PFSK-1 (cell line): ENCODE results near the gene TSPAN3.

Experiments used
- FOXP2 ChIP-seq: optimal IDR thresholded peaks from 2 replicates; pipeline ENCODE3; 2011; ENCODE audit warnings: borderline replicate concordance, control low read depth, inconsistent platforms; ENCODE audit not compliant: insufficient read depth; ENCODE audit errors: extremely low read length, extremely low read depth
- POLR2AphosphoS5 ChIP-seq: IDR thresholded peaks from 2 replicates; pipeline ENCODE4 v1.6.1; 2012; ENCODE audit warnings: low read depth, mild to moderate bottlenecking, control low read depth, low read length, moderate library complexity
- SIN3A ChIP-seq: IDR thresholded peaks from 2 replicates; pipeline ENCODE4 v1.6.1; 2012; ENCODE audit warnings: mild to moderate bottlenecking, low read length, moderate library complexity, borderline replicate concordance; ENCODE audit not compliant: insufficient read depth
- TAF1 ChIP-seq: IDR thresholded peaks from 2 replicates; pipeline ENCODE4 v1.6.1; 2012; ENCODE audit warnings: low read length, control low read depth, borderline replicate concordance; ENCODE audit not compliant: insufficient read depth
- TF ChIP-seq, protein P1 (sequence below), 2 experiments: IDR thresholded peaks; 2 replicates each; pipeline versions ENCODE4 v1.6.1 to v1.8.0; 2011 to 2012; ENCODE audit warnings: low read depth in 2 of 2, low read length in 2 of 2, control low read depth in 1 of 2, inconsistent platforms in 1 of 2, mild to moderate bottlenecking in 1 of 2, moderate library complexity in 1 of 2; ENCODE audit not compliant: insufficient read depth in 1 of 2

Gene TSPAN3

DNA sequence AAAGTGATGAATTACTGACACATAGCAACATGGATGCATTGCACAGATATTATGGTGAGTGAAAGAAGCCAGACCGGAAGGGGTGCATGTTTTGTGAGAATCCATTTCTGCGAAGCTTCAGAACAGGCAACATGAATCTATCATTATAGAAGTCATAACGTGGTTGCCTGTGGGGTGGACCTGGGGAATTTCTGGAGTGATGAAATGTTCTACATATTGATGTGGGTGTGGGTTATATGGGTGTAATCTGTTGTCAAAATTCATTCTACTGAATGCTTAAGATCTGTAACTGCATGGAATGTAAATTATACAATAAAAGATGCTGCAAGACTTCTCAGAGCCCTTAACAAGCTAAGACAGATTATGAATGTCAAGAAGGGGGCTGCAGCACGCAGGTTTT, 25.2 kb upstream of the TSPAN3 start:
- no peak for TF ChIP-seq TAF1
- TF ChIP-seq POLR2AphosphoS5, result no peak
- no peak for TF ChIP-seq FOXP2
- TF ChIP-seq SIN3A, result no peak
- TF ChIP-seq, protein P1, sequence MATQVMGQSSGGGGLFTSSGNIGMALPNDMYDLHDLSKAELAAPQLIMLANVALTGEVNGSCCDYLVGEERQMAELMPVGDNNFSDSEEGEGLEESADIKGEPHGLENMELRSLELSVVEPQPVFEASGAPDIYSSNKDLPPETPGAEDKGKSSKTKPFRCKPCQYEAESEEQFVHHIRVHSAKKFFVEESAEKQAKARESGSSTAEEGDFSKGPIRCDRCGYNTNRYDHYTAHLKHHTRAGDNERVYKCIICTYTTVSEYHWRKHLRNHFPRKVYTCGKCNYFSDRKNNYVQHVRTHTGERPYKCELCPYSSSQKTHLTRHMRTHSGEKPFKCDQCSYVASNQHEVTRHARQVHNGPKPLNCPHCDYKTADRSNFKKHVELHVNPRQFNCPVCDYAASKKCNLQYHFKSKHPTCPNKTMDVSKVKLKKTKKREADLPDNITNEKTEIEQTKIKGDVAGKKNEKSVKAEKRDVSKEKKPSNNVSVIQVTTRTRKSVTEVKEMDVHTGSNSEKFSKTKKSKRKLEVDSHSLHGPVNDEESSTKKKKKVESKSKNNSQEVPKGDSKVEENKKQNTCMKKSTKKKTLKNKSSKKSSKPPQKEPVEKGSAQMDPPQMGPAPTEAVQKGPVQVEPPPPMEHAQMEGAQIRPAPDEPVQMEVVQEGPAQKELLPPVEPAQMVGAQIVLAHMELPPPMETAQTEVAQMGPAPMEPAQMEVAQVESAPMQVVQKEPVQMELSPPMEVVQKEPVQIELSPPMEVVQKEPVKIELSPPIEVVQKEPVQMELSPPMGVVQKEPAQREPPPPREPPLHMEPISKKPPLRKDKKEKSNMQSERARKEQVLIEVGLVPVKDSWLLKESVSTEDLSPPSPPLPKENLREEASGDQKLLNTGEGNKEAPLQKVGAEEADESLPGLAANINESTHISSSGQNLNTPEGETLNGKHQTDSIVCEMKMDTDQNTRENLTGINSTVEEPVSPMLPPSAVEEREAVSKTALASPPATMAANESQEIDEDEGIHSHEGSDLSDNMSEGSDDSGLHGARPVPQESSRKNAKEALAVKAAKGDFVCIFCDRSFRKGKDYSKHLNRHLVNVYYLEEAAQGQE (IDR thresholded peaks at IDR 0.05; ENCODE audit: insufficient read depth in 1 of 2, low read depth in 2 of 2, low read length in 2 of 2), result no peak

GRCh38 chr15:77094397-77095030, 23.6 kb upstream of the TSPAN3 start:
- no peak for TF ChIP-seq POLR2AphosphoS5
- TF ChIP-seq TAF1, result no peak
- no peak for TF ChIP-seq FOXP2
- no peak for TF ChIP-seq SIN3A
- TF ChIP-seq, protein P1 (IDR thresholded peaks at IDR 0.05; ENCODE audit: insufficient read depth in 1 of 2, low read depth in 2 of 2, low read length in 2 of 2), result no peak

DNA sequence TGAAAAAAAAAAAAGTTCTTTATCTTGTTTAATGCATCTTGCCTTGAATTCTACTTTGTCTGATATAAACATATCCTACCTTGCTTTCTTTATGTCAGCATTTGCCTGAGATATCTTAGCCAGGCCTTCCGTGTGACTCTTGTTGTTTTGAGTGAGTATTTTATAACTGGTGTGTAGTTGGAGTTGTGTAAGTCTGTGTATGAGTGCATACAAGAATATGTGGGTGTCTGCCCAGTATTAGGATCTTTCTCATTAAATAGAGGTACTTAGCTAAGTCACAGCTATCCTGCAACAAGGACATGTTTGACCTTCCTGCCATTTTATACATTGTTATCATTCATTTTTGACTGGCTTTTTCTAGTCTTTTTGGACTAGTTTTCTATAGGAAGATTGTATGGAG, 22.5 kb upstream of the TSPAN3 start:
- TF ChIP-seq, protein P1 (IDR thresholded peaks at IDR 0.05; ENCODE audit: insufficient read depth in 1 of 2, low read depth in 2 of 2, low read length in 2 of 2), result no peak
- TF ChIP-seq POLR2AphosphoS5 (no peak), TAF1 (no peak), FOXP2 (no peak), SIN3A (no peak)

DNA sequence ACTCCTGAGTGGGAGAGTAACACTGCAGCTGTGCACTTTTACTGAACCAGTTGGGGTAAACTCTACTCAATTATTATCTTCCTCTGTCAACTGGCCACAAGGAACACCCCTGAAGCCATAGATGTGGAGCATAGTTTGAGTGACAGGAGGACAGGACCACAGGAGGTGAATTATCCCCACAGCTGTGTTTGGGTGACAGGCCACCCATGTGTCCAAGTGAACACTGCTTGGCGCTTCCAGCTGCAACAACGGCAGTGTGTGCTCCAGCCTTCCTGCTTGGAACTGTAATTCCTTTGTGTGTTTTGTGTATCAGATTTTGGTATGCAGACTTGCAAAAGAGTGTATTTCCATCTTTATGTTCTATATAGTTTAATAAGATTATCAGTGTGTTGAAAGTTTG, 20.2 kb upstream of the TSPAN3 start:
- TF ChIP-seq SIN3A, result no peak
- TF ChIP-seq, protein P1 (IDR thresholded peaks at IDR 0.05; ENCODE audit: insufficient read depth in 1 of 2, low read depth in 2 of 2, low read length in 2 of 2), result no peak
- no peak for TF ChIP-seq TAF1
- TF ChIP-seq FOXP2, result no peak
- TF ChIP-seq POLR2AphosphoS5, result no peak

DNA sequence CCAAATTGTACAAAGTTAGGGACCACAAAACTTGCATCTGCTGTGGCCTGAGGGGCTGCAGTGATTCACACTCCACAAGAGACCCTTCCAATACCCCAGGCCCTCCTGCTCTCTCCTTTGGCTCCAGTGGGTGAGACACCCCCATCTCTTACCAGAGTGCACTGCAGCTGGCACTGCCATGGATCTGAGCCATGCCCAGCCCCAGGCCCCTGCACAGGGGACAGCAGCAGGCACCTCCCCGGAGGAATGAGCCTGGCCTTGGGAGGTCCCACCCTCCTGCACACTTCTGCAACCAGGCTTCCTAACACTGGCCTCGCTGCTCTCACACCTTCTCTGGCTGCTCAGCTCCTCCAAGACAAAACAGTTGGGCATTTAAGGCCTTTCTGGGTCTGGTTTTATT, 16.3 kb upstream of the TSPAN3 start:
- TF ChIP-seq, protein P1 (IDR thresholded peaks at IDR 0.05; ENCODE audit: insufficient read depth in 1 of 2, low read depth in 2 of 2, low read length in 2 of 2), result no peak
- TF ChIP-seq SIN3A (no peak), TAF1 (no peak), POLR2AphosphoS5 (no peak), FOXP2 (no peak)
